GM23338 (cell line): Measurements from ENCODE around the gene RNF150.

Experiments
- CTCF ChIP-seq, 2 experiments: fragments of 200-600 bp in 1 of 2; sonication (generic) in 1 of 2; conservative IDR thresholded peaks; 2 replicates each; pipeline versions ENCODE4 v1.5.1 to v1.6.1; 2016 to 2017; ENCODE audit warnings: antibody characterized with exemption in 2 of 2, low read depth in 2 of 2, mild to moderate bottlenecking in 2 of 2, moderate library complexity in 1 of 2
- EZH2 ChIP-seq: fragments of 200-600 bp; sonication (generic); IDR thresholded peaks from one replicate; pipeline ENCODE4 v1.8.0; 2017; ENCODE audit warnings: antibody characterized with exemption, mild to moderate bottlenecking, low read depth; ENCODE audit not compliant: unreplicated experiment
- EZH2phosphoT487 ChIP-seq: fragments of 200-600 bp; sonication (generic); IDR thresholded peaks from one replicate; pipeline ENCODE4 v1.8.1; 2018; ENCODE audit warnings: antibody characterized with exemption; ENCODE audit not compliant: unreplicated experiment
- JUNB ChIP-seq: IDR thresholded peaks from one replicate; pipeline ENCODE4 v1.6.1; 2016; ENCODE audit warnings: antibody characterized with exemption; ENCODE audit not compliant: unreplicated experiment
- REST ChIP-seq: IDR thresholded peaks from one replicate; pipeline ENCODE4 v1.6.1; 2018; ENCODE audit warnings: antibody characterized with exemption; ENCODE audit not compliant: unreplicated experiment

GRCh38 chr4:140877781-140878180, 255.5 kb downstream of the RNF150 start:
- TF ChIP-seq CTCF (conservative IDR thresholded peaks at IDR 0.05; ENCODE audit: low read depth in 2 of 2) (no peak), EZH2phosphoT487 (no peak), REST (no peak), EZH2 (no peak), JUNB (no peak)
